GM12872 (cell line): ENCODE measurements around the gene ANGPTL7.

Experiments used
- CTCF ChIP-seq: IDR thresholded peaks from 3 replicates; pipeline ENCODE4 v1.5.1; 2011; ENCODE audit warnings: low read depth, mild to moderate bottlenecking, low read length, moderate library complexity; ENCODE audit not compliant: insufficient read depth

Gene ANGPTL7

GRCh38 chr1:11188858-11189451, at the start of gene ANGPTL7:
Gene ANGPTL7 (plus strand): TSS chr1:11189355. CDS start chr1:11189580, 225 bp downstream.
- no peak for TF ChIP-seq CTCF

- no peak for TF ChIP-seq CTCF
Measured at GRCh38 chr1:11142618-11143391, 46.4 kb upstream of the ANGPTL7 start.

- no peak for TF ChIP-seq CTCF
Measured at GRCh38 chr1:11143401-11143800, 45.8 kb upstream of the ANGPTL7 start.

GRCh38 chr1:11143907-11144306, 45.2 kb upstream of the ANGPTL7 start:
- TF ChIP-seq CTCF, result no peak

GRCh38 chr1:11144570-11145256, 44.4 kb upstream of the ANGPTL7 start:
- no peak for TF ChIP-seq CTCF

- no peak for TF ChIP-seq CTCF
Measured at GRCh38 chr1:11145741-11146140, 43.4 kb upstream of the ANGPTL7 start.

GRCh38 chr1:11147197-11147770, 41.9 kb upstream of the ANGPTL7 start:
- TF ChIP-seq CTCF, result no peak
